Subcutaneous adipose tissue (tissue), 4 donors: ENCODE results near the gene ZBTB47. TPM values are rescaled to one million over a fixed set of nuclear protein-coding genes. Genes with fewer than 3 reads are reported as not detected.

Source experiments
- CTCF ChIP-seq: fragments of 450-650 bp; IDR thresholded peaks from one replicate; pipeline ENCODE4 v1.5.1; 2016; ENCODE audit warnings: low read depth, mild to moderate bottlenecking, control low read depth, antibody characterized with exemption, moderate library complexity
- total RNA-seq, 4 donors: library from RNA; depleted of rRNA; stranded (reverse); fragments of >200 nt; gene quantifications; one replicate each; pipeline ENCODE4 v1.1.0, GENCODE V29; 2016

ZBTB47 gene
- total RNA-seq, 4 donors from 2014 or later, result 24.1 to 47.3 (median 32.7) TPM

DNA sequence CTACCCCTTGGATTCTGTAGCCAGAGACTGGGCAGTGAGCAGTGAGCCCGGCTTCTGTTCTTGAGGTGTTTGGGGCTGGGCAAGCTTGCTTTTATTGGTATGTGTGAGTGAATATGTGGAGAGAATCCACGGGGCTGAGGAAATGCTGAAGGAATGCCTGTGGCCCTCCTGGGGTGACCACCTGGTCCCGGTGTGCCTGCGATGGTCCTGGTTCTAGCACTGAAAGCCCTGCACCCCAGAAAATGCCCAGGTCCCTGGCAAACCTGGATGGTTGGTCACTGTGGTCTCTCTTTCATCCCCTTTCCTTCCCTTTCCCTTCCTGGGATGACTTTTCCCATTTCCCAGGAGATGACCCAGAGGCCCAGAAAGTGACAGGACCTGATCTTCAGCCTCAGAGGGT is 4.2 kb downstream of the ZBTB47 start:
- no peak for TF ChIP-seq CTCF

DNA sequence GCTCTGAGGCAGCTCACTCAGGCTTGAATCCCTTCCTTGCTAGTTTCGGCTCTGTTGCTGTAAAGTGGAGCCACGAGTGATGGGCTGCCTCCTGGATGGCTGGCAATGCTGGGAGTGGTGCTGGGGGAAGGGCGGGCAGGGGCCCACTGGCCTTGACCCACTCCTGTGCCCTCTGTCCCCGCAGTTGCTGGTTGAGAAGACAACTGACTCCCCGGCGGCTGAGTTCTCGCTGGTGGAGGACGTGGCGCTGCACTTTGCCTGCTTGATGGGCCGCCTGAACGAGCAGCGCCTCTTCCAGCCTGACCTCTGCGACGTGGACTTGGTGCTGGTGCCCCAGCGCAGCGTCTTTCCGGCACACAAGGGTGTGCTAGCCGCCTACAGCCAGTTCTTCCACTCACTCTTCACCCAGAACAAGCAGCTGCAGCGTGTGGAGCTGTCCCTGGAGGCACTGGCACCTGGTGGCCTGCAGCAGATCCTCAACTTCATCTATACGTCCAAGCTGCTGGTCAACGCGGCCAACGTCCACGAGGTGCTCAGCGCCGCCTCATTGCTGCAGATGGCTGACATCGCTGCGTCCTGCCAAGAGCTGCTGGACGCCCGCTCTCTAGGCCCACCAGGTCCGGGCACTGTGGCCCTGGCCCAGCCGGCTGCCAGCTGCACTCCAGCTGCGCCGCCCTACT is 4.7 kb downstream of the ZBTB47 start:
- TF ChIP-seq CTCF, result no peak

GRCh38 chr3:42658771-42659390 is 5.4 kb downstream of the ZBTB47 start:
- no peak for TF ChIP-seq CTCF

DNA sequence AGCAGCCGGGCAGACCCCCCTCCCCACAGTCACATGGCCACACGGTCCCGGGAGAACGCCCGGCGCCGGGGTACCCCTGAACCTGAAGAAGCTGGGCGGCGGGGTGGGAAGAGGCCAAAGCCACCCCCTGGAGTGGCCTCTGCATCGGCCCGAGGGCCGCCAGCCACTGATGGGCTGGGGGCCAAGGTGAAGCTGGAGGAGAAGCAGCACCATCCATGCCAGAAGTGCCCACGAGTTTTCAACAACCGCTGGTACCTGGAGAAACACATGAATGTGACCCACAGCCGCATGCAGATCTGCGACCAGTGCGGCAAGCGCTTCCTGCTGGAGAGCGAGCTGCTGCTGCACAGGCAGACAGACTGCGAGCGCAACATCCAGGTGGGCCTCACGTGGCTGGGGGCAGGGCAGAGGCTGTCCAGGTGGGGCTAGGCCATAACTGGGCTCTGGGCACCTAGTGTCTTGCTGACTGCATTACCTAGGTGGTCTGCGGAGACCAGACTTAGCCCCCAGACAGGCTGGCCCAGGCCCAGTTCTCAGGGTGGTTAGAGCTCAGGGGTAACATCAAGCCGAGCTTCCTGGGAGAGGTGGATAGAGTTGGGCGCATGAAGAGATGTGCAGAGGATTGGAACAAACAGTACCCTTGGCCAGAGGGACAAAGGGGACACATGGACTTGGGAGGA is 6.1 kb downstream of the ZBTB47 start:
- TF ChIP-seq CTCF, result no peak

DNA sequence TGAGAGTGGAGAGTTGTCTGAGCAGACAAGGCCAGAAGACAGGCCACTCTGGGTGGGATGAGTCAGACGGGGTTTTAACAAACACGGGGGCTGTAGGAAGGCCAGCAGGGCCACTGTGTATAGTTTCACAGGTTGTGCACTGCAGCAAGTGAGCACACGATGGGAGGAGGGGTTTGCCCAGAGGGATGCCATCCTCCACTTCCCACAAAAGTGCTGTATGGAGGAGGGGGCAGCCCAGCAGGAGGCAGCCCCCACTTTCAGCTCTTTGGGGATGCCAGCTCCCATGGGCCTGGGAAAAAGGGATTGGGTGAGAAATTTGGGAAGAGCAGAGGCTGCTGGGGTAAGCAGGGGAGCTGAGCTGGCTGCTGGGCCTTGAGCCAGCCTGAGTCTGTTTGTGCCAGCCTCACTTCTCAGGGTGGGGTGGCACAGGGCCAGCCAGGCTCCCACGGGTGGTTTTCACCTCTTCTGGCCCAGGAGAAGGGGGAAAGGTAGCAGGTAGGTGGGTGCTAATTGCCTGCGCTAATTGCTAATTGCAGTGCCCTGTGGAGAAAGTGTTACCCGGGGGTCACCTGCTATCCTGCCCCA is 6.7 kb downstream of the ZBTB47 start:
- no peak for TF ChIP-seq CTCF

DNA sequence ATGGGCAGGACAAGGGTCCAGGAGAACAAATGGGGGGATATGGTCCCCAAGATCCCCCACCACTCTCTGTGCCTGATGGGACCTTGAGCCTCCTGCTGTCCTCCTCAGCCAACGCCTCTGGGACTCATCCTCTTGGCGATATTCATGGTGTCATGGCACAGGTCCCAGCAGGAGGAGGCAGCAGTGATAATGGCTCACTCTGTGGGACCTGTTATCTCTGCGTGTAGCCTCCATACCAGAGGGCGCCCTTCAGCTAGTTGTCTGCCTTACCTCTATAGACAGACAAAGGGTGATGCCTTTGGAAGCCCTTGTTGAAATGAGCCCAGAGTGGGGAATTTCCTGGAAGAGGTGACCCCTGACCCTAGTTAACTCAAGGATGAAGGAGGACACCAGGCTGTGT is 7.4 kb downstream of the ZBTB47 start:
- no peak for TF ChIP-seq CTCF

- no peak for TF ChIP-seq CTCF
These were observed 8.1 kb downstream of the ZBTB47 start for GRCh38 chr3:42661593-42662022.
